GM19397 (cell line): ENCODE results near the gene NUMB.
"Not testable (repeated sequence)": the region's sequence is repeated elsewhere in the genome, so short reads cannot be mapped to it uniquely, and the experiment has no call there.

ENCODE experiments used
- ATAC-seq: cut with Tn5 transposase; IDR thresholded peaks from one replicate; pipeline ENCODE4 v1.9.1; 2021; ENCODE audit warnings: mild to moderate bottlenecking, moderate library complexity; ENCODE audit not compliant: unreplicated experiment

NUMB gene

DNA sequence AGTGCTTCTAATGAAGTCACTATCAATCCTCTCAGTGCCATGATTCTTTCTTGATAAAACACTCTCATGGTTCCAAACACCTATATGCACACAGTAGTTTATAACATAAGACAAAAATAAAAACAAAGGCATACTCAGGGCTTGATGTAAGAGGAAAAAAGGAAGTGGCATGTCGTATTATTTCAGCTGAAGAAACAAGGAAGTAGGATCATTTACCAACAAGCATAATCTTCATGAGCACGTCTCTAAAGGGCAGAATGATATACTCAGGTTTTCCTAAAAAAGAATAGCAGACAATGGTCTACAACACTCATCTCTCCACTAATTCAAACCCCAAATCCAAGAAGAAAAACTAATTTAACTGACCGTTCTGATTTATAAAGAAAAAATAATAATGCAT is 33.9 kb downstream of the NUMB start:
- ATAC-seq: no peak

DNA sequence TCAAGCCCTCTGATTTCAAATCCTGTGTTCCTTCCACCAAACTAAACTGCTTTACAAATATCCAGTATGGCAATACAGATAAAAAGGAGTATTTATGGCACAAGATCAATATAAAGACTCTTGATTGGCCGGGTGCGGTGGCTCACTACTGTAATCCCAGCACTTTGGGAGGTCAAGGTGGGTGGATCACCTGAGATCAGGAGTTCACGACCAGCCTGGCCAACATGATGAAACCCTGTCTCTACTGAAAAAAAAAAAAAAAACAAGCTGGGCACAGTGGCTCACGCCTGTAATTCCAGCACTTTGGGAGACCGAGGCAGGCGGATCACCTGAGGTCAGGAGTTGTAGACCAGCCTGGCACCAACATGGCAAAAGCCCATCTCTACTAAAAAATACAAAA is 35.3 kb downstream of the NUMB start:
- ATAC-seq: not testable (repeated sequence)

DNA sequence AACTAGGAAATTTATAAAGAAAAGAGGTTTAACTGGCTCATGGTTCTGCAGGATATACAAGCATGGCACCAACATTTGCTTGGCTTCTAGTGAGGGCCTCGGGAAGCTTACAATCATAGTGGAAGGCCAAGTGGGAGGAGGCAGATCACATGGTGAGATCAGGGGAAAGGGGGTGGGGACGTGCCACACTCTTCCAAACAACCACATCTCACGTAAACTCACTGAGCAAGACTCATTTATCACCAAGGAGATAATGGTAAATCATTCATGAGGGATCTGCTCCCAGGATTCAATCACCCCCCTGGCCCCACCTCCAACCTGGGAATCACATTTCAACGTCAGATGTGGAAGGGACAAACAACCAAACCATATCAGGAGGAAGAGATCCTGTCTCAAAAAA is 35.8 kb downstream of the NUMB start:
- ATAC-seq: no peak

DNA sequence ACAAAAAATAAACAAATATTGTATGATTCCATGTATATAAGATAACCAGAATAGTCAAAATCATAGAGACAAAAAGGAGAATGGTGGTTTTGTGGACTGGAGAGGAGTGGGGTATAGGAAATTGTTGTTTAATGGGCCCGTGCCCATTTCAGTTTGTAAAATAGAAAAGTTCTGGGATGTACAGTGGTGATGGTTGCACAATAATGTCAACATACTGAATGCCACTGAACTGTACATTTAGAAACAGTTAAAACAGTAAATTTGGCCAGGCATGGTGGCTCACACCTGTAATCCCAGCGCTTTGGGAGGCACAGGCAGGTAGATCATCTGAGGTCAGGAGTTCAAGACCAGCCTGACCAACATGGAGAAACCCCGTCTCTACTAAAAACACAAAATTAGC is 40.1 kb downstream of the NUMB start:
- no peak for ATAC-seq

DNA sequence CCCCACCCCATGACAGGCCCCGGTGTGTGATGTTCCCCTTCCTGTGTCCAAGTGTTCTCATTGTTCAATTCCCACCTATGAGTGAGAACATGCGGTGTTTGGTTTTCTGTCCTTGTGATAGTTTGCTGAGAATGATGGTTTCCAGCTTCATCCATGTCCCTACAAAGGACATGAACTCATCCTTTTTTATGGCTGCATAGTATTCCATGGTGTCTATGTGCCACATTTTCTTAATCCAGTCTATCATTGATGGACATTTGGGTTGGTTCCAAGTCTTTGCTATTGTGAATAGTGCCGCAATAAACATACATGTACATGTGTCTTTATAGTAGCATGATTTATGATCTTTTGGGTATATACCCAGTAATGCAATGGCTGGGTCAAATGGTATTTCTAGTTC is 52.1 kb downstream of the NUMB start:
- not testable (repeated sequence) for ATAC-seq

DNA sequence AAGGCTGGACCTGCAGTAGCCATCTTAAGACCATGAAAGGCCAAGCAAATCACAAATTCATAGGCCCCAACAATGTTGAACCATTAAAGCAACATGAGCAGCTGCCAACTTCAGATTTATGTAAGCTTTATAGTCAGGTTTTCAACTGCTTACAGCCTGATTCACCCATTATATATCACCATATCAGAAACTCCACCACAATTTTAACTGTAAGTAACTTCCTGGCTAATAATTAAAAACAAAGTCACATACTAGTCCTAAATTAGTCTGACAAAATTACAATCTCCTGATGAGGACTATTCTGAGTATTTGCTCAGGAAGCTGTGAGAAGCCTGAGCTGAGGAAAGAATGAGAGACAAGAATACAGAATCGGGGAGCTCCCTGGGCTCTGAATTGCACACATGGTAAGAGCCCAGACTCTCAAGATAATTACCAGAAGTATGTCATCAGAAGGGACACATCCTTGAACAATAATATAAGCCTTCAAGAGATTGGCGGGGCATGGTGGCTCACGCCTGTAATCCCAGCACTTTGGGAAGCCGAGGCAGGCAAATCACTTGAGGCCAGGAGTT is 55.1 kb downstream of the NUMB start:
- no peak for ATAC-seq

DNA sequence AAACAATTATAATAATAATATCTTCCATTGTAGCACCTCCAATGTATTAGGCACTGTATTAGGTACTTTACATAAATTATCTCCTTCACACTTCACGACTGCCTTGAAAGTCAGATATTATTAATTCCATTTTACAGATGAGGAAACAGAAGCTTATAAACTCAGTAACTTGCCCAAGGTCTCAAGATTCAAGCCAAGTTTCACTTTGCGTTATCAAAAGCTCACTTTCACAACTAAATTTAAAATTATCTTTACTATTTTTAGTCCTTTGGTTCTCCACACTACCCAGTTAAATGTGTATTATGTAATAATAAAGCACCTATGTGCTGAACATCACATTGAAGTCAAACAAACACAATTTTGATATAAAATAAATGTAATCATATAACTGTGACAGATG is 55.8 kb downstream of the NUMB start:
- no peak for ATAC-seq

DNA sequence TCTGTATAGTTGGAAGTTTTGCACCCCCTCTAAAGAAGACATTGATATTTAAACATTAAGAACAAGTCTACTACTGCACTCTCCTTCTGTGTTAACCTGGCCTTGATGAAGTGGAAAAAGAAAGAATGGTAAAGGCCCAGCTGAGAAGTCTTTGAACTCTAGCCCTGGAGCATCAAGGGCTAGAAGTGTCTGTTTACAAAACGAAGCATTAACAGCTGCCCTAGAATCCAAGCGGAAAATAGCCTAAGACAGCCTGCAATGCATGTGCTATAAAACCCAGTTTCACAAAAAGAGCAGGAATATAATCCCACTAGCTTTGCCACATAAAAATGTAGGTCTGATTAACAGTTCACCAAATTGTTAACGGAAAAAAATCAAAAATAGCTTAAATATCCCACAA is 60.5 kb downstream of the NUMB start:
- no peak for ATAC-seq

DNA sequence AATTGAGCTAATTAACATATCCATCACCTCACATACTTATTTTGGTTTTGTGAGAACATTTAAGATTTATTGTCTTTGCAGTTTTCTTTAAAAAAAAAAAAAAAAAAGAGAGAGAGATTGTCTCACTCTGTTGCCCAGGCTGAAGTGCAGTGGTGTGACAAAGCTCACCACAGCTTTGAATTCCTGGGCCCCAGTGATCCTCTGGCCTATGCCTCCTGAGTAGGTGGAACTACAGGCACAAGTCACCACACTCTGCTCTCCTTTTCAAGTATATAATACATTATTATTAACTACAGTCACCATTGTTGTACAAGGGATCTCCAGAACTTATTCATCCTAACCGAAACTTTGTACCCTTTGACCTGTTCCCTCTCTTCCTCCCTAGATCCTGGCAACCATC is 64.0 kb downstream of the NUMB start:
- ATAC-seq: no peak

DNA sequence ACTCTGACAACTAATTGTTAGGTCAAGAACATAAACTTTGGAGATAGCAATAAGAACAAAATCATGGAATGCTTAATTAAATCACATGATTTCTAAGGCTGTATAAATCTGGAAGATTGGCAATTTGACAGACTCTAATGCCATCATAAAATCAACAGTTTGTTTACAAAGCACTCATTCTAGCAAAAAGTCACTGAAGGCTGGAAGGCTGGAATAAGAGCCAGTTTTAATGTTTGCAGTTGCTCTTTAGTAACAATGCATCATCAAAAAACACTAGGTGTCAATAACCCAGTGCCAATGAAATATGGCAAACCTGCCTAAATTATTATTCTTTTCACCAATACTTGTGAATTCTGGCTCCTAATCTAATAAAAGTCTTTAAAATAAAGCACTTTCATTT is 65.0 kb downstream of the NUMB start:
- ATAC-seq: no peak

DNA sequence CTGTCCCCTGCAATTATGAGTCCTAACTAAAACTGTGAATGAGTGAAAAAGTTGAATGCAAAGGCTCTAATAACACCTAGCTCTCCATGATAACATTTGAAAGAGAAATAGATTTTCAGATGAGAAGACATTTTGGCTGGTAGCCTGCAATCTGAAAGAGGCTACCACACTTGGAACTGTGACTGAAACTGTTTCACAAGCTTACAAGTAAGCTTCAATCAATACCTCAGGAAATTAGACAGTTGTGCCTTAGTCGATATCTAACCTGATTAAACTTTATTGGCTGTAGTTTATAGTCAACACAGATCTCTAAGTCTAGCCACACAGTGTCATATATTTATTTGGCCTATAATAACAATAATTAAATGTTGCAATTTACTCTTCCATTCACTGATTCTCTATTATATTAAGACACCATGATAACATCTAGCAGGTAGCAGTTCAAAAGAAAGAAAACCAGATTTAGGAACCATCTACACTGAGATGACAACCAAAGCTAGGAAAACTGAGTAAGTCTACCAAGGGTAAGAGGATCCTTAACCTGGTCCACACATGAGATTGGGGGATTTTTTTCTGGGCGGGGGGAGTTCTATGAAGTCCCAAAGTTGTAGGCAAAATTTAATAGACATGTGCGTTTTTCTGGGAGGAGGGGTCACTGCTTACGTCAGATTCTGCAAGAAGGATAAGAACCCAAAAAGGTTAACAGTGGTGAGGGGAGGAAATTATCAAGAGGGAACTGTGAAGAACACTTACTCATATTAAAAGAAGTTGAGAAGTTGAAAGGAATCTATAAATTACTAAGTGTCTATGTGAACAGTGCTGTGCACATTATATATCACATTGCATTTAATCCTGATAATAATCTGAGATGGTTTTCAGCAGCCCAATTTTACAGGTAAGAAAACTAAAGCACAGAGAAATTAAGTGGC is 65.8 kb downstream of the NUMB start:
- ATAC-seq: no peak

DNA sequence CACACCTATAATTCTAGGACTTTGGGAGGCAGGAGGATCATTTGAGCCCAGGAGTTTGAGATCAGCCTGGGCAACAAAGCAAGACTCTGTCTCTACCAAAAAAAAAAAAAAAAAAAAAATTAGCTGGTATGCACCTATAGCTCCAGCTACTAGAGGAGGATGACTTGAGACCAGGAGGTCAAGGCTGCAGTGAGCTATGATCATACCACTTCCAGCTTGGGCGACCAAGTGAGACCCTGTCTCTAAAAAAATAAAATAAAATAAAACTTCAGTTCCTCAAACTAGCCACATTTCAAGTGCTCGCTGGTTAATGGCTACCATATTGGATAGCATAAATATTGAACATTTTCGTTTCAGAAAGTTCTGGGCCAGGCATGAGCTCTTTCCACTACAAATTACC is 70.5 kb downstream of the NUMB start:
- ATAC-seq: not testable (repeated sequence)

DNA sequence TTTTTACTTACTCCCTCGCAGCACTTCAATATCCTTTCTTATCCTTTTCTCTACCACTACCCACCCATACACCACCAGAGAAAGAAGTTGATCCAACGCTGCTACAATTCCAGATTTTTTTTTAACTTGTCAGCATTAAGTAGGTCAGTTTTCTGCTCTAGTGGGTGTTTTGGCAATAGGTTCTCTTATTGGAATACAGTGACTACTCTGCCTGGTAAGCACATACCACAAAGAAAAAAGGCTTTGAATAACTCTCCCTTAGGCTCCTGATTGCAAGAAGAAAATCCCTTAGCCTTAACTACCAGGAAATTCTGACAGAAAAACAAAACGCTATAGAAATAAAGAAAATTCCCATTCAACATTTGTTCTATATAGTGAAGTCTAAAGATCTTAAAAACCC is 72.0 kb downstream of the NUMB start:
- no peak for ATAC-seq

DNA sequence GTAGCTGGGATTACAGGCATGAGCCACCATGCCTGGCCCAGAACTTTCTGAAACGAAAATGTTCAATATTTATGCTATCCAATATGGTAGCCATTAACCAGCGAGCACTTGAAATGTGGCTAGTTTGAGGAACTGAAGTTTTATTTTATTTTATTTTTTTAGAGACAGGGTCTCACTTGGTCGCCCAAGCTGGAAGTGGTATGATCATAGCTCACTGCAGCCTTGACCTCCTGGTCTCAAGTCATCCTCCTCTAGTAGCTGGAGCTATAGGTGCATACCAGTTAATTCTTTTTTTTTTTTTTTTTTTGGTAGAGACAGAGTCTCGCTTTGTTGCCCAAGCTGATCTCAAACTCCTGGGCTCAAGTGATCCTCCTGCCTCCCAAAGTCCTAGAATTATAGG is 73.3 kb downstream of the NUMB start:
- not testable (repeated sequence) for ATAC-seq

DNA sequence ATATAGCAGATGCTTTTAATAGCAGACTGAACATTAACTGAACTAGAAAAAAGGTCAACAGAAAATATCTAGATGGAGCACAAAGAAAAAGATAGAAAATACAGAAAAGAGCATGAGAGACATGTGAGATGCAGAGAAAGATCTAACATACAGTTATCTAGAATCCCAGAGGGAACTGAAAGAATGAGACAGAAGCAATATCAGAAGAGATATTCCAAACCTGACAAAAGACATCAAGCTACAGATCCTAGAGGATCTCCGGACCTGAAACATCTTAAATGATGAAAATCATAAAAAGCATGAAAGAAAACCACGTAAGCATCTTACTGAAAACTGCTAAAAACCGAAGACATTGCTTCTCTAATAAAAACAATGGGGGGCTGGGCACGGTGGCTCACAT is 75.0 kb downstream of the NUMB start:
- ATAC-seq: no peak

DNA sequence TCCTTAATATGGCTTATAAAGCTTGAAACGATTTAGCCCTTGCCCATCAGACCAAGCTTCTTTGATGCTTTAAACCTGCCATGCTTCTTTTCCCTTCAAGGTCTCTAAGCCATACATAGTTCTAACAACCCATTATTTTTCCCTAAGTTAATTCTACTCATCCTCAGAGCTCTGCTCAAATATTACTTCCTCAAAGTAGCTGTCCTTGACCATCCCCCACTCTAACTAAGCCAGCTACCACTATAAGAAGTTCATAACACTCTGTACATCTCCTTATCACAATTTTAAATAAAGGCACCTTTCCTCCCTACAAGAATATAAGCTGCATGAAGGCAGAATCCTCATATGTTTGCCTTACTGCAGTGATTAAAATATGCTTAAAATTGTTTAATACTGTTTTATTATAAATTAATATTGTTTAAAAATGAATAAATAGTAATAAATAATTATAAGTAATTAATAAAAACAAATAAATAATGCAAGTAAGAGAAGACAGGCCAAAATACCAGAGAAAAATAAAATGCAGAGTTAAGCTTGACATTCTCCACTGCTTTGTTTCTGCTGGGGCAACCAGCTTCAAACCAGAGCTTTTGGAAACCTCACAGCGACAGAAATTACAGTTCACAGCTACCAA is 76.8 kb downstream of the NUMB start:
- no peak for ATAC-seq

DNA sequence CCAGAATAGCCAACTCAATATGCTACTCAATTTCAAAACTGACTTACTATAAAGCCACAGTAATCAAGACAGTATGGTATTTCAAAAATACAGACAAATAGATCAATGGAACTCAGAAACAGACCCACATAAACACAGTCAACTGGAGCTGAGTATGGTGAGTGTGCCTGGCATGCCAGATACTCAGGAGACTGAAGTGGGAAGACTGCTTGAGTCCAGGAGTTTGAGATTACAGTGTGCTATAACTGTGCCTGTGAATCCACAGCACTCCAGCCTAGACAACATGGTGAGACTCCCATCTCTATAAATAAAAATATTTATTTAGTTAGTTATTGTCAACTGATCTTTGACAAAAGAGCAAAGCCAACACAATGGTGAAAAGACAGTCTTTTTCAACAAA is 81.8 kb downstream of the NUMB start:
- ATAC-seq: no peak

DNA sequence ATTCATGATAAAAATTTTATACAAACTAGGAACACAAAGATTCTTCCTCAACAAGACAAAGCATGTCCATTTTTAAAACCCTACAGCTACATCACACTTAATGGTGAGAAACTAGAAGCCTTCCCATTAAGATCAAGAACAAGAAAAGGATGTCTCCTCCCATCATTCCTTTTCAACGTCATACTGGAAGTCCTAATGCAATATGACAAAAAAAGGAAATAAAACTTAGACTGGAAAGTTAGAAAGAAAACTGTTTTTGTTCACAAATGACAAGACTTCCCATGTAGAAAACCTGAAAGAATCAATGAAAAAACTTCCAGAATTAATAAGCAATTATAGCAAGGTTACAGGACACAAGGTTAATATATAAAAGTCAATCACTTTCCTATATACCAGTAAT is 82.5 kb downstream of the NUMB start:
- ATAC-seq: no peak

DNA sequence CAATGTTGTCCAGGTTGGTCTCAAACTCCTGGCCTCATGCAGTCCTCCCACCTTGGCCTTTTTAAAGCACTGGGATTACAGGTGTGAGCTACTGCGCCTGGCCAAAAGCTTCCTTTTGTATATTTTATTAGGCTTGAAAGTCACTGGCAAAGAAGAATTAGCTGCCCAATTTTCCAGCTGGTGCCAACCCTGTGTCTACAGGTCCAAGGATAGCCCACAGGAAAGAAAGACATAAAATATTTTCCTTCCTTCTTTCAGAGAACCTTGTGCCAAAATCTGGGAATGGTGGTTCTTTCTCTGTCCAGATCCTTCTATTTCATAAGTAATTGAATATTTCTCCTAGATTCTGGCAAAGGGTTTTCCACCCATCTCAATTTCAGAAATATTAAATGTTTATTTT is 84.1 kb downstream of the NUMB start:
- ATAC-seq: no peak

DNA sequence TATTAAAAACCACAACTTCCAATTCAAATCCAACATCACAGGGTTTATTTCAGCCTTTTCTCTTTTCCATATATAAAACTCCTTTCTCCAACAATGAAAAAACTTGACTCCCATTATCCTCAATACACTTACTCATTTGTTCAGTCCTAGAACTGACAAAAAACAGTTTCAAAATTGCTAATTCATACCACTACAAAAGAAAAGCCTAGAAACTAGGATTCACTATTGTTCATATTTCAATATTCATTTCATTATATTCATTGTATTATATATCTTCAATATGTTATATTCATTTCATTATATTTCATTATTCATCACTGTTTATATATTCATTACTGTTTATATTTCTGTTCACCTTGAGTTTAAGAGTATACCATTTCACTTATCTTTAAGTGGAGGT is 85.8 kb downstream of the NUMB start:
- ATAC-seq: no peak

DNA sequence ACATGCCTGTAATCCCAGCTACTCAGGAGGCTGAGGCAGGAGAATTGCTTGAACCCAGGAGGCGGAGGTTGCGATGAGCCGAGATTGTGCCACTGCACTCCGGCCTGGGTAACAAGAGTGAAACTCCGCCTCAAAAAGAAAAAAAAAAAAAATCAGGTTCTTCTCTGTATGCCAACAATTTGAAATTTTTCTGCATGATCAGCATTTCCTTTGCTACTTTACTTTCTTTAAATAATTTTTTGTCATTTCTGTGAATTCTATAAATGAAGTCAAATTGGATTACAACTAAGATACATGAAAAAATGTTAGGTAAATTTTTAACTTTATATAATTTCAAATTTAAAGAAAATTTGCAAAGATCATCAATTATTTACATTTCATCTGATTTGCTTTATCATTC is 87.8 kb downstream of the NUMB start:
- no peak for ATAC-seq

DNA sequence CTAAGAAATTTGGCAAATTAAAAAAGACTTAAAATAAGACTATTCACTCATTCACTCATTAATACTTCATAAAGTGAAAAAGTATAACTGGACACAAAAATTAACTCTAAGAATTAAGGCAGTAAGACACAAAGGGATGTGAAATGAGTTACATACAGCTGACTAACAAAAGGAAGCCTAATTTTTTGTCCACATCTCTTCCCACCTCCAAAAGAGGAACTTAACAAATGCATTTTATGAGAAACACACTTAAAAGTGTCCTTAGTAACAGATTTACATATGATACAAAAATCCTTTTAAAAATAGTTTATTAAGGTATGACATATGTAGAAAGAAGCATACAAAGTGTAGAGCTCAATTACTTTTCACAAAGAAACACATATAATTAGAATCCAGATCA is 88.9 kb downstream of the NUMB start:
- ATAC-seq: no peak
